ENCODE data around the gene HOXA4.

The HOXA4 gene

DNA sequence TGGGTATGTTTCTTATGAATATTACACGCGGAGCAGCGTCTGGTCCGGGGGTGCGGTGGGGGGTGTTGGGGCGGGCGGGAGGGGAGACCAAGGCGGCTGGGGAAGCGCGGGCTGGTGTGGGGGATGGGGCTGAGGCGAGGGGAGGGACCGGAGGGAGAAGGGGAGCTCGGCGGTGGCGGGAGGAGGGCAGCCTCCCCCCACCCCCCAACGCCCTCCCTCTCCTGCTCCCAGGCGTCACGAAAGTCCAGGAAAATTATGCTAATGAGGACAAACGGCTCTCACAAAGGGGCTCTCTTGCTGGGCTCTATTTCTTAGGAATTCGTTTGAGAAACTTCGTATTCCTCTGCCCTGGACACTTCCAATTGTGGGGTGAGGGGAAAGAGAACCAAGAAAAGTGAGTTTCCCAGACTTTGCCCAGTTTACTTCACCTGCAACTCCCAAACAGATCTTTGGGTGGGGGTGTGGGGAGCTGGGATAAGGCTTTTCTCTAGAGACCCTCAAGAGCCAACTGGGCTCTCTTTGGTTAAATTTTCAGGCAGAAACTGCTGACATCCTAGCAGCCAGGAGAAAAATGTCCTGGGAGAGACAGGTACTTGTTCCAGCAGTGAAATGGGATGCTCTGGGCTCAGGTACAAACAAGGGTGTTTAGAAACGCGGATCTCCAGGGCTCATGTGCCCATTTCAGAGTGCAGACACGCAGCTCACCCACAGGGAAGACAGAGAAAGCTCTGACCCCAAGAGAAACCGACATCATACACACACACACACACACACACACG, 16.4 kb downstream of the HOXA4 start:
- DNase-seq = no peak

- no peak for DNase-seq
These were observed 17.3 kb downstream of the HOXA4 start for GRCh38 chr7:27112955-27113949.

DNA sequence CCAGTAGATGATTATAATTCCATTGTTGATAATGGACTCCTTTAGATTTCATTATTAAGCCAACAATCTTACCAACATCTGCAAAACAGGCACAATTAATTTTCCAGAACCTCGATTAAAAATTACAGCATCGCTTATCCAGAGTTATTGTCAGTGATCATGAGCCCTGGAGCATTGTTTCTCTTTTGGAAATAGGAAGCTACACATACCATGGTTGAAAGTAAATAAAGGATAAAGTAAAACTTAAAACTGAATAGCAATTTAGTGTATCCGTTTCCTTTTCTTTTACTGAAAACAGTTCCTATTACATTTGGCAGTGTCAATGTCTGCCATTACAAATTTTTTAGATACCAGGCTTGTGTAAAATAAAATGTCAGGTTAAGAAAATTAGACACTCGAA, 18.2 kb downstream of the HOXA4 start:
- no peak for DNase-seq

GRCh38 chr7:27111751-27112277, 18.7 kb downstream of the HOXA4 start:
- DNase-seq = no peak

DNA sequence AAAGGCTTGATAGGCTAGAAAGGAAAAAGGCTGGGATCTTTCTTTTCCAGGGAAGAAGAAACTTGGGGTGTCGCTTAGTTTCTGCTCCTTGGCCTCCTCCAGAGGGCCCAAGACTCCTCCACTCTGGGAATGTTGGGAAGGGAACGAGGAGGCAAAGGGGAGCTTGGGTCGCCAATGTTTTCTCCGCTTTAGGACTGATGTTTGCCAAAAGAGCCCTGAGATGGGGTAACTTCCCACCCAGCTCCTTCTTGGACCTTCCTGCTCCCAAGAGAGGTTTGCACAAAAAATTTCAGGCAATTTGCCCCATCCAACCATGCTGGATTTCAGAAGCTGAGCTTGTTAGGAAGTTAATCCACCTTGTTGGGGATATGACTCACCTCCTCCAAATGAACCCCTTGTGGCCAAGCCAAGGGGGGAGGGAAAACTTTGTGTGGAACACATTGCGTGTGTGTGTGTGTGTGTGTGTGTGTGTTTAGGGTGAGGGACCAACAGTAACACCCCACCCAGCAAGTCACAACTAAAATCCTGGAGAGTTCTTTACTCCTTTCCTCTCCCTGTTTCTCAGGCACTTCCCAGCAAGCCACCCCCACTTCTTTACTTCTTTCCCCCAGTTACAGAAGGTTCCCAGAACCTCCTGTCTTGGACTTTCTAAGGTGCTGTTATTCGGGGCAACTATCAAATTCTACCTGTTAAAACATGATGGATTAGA, 19.4 kb downstream of the HOXA4 start:
- no peak for DNase-seq

- DNase-seq = no peak
These were observed 20.1 kb downstream of the HOXA4 start for GRCh38 chr7:27110186-27111031.

GRCh38 chr7:27109466-27110185, 20.9 kb downstream of the HOXA4 start:
- no peak for DNase-seq

DNA sequence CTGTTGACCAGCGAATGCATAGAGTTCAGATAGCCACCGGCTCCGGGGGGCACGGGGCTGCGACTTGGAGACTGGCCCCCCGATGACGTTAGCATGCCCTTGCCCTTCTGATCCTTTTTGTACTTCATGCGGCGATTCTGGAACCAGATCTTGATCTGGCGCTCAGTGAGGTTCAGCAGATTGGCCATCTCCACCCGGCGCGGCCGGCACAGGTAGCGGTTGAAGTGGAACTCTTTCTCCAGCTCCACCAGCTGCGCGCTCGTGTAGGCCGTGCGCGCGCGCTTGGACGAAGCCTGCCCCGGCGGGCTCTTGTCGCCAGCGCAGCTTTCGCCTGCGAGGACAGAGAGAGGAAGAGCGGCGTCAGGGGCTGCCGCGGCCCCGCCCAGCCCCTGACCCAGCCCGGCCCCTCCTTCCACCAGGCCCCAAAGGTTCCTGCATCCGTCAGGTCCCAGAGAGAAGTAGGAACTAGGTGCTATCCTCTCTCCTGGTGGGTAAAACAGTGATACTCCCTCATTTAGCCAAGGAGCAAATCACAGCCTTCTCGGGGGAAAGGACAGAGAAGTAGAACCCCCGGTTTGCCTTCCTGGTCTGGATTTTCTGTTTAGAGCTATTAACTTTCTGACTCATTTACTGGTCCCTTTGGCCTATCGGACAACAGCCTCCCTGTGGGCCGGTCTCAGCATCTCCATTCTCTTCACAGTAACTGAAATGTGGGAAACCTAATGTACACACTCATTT, 22.0 kb downstream of the HOXA4 start:
- DNase-seq = no peak

- DNase-seq = no peak
These were observed 22.9 kb downstream of the HOXA4 start for GRCh38 chr7:27107391-27108381.

GRCh38 chr7:27106901-27107240, 23.7 kb downstream of the HOXA4 start:
- no peak for DNase-seq

GRCh38 chr7:27106181-27106900, 24.2 kb downstream of the HOXA4 start:
- DNase-seq = no peak

- DNase-seq = no peak
These were observed 25.1 kb downstream of the HOXA4 start for GRCh38 chr7:27105301-27106031.

GRCh38 chr7:27104341-27105058, 26.1 kb downstream of the HOXA4 start:
- DNase-seq = no peak

DNA sequence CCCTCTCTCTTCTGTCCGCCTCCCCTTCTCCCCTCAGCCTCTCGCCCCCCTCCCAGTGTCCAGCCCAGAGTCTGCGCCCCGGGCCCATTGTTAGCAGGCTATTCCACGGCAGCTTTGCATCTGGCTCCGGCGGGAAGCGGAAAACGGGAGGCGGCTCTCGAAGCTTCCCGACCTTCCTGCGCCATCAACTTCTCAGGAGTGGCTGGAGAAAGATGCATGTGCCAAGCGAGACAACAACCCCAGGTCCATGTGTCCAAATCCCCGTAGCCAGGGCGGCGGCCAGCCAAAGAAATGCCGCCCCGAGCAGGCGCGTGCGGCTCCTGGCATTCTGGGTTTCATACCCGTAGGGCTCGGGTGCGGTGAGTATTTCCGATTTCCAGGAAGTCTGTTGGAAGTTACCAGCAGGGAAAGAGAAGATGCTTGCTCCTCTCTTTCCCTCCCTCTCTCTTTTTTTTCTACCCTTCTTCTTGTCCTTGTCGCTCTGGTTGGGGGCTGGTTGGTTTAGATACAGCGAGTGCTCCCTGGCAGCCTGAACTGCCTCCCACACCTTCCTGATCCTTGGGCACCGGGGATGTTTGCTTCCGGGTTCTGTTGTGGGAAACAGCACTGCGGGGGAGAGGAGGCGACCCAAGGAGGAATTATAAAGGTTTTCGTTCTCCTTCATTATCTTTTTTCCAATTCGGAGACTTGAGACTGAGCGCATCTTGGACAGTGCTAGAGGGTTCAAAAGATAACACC, 26.9 kb downstream of the HOXA4 start:
- no peak for DNase-seq

GRCh38 chr7:27102581-27103442, 27.7 kb downstream of the HOXA4 start, which contains the start of gene HOXA2:
HOXA2 (minus strand) TSS chr7:27102683; CDS start chr7:27102500, 183 bp downstream.
- no peak for DNase-seq

Data from NCI-H2227 treated with DMSO at 0.1 percent for 48 hours (cell line).